Measurements from ENCODE around the gene C1orf159.
A peak's percentile ranks its signal among the peaks of the same experiment; 100 is the strongest.
"Not testable (repeated sequence)": the region's sequence is repeated elsewhere in the genome, so short reads cannot be mapped to it uniquely, and the experiment has no call there.

The C1orf159 gene

GRCh38 chr1:1080122-1080757, 35.6 kb downstream of the C1orf159 start:
- DNase-seq: peak; percentile 2

GRCh38 chr1:1079408-1080121, 36.3 kb downstream of the C1orf159 start:
- DNase-seq: peak; percentile 7

GRCh38 chr1:1077396-1077795, 38.5 kb downstream of the C1orf159 start:
- DNase-seq: not testable (repeated sequence)

GRCh38 chr1:1075148-1075935, 40.5 kb downstream of the C1orf159 start:
- no peak for DNase-seq

GRCh38 chr1:1074631-1075147, 41.2 kb downstream of the C1orf159 start:
- no peak for DNase-seq

GRCh38 chr1:1073743-1074587, 41.9 kb downstream of the C1orf159 start, which contains the start of gene RNF223:
Gene RNF223 (minus strand): TSS chr1:1074306. CDS start chr1:1072566, 1,740 bp downstream.
- DNase-seq: no peak

- no peak for DNase-seq
These were observed 42.8 kb downstream of the C1orf159 start for GRCh38 chr1:1072849-1073742.

GRCh38 chr1:1072299-1072848, 43.5 kb downstream of the C1orf159 start:
- no peak for DNase-seq

GRCh38 chr1:1071486-1072298, 44.2 kb downstream of the C1orf159 start:
- no peak for DNase-seq

GRCh38 chr1:1069711-1070676, 45.9 kb downstream of the C1orf159 start:
- no peak for DNase-seq

- peak; percentile 87 for DNase-seq
These were observed 46.7 kb downstream of the C1orf159 start for GRCh38 chr1:1069056-1069710.

- peak; percentile 42 for DNase-seq
These were observed 47.3 kb downstream of the C1orf159 start for GRCh38 chr1:1068517-1069055.

GRCh38 chr1:1067860-1068516, 47.9 kb downstream of the C1orf159 start:
- DNase-seq: no peak

GRCh38 chr1:1067284-1067859, 48.5 kb downstream of the C1orf159 start:
- DNase-seq: no peak

- no peak for DNase-seq
These were observed 49.2 kb downstream of the C1orf159 start for GRCh38 chr1:1066403-1067283.

- not testable (repeated sequence) for DNase-seq
These were observed 50.0 kb downstream of the C1orf159 start for GRCh38 chr1:1065940-1066304.
